ENCODE results near the gene IWS1.
"Not testable (repeated sequence)": the region's sequence is repeated elsewhere in the genome, so short reads cannot be mapped to it uniquely, and the experiment has no call there.

The IWS1 gene

GRCh38 chr2:127526132-127527000, at the start of gene IWS1:
Gene IWS1, minus strand, starts transcription at chr2:127526489. Its CDS starts 281 bp downstream, at chr2:127526208.
- DNase-seq: peak; percentile 97

- peak; percentile 17 for DNase-seq
Observed at GRCh38 chr2:127575941-127576432, 49.7 kb upstream of the IWS1 start.

GRCh38 chr2:127575185-127575765, 49.0 kb upstream of the IWS1 start:
- DNase-seq: no peak

- no peak for DNase-seq
Observed at GRCh38 chr2:127574656-127575055, 48.4 kb upstream of the IWS1 start.

- no peak for DNase-seq
Observed at GRCh38 chr2:127573771-127574170, 47.5 kb upstream of the IWS1 start.

- DNase-seq: no peak
Observed at GRCh38 chr2:127573298-127573697, 47.0 kb upstream of the IWS1 start.

GRCh38 chr2:127572841-127573240, 46.6 kb upstream of the IWS1 start:
- DNase-seq: no peak

GRCh38 chr2:127572352-127572751, 46.1 kb upstream of the IWS1 start:
- DNase-seq: not testable (repeated sequence)

- peak; percentile 35 for DNase-seq
Observed at GRCh38 chr2:127570282-127571250, 44.3 kb upstream of the IWS1 start.

GRCh38 chr2:127569666-127570065, 43.4 kb upstream of the IWS1 start:
- DNase-seq: no peak

GRCh38 chr2:127568128-127568527, 41.8 kb upstream of the IWS1 start:
- no peak for DNase-seq

- no peak for DNase-seq
Observed at GRCh38 chr2:127567351-127567854, 41.1 kb upstream of the IWS1 start.

- DNase-seq: no peak
Observed at GRCh38 chr2:127566576-127566975, 40.3 kb upstream of the IWS1 start.

GRCh38 chr2:127566139-127566417, 39.8 kb upstream of the IWS1 start:
- DNase-seq: no peak

GRCh38 chr2:127565261-127566138, 39.2 kb upstream of the IWS1 start:
- no peak for DNase-seq

- no peak for DNase-seq
Observed at GRCh38 chr2:127564429-127565260, 38.4 kb upstream of the IWS1 start.

GRCh38 chr2:127563458-127564428, 37.5 kb upstream of the IWS1 start:
- DNase-seq: no peak

GRCh38 chr2:127562936-127563335, 36.6 kb upstream of the IWS1 start:
- no peak for DNase-seq

GRCh38 chr2:127561371-127561770, 35.1 kb upstream of the IWS1 start:
- no peak for DNase-seq

GRCh38 chr2:127560931-127561280, 34.6 kb upstream of the IWS1 start:
- peak; percentile 41 for DNase-seq
